Endodermal cell (in vitro differentiated cells): Measurements from ENCODE around the gene KCNQ1. TPM values are rescaled to one million over a fixed set of nuclear protein-coding genes. Genes with fewer than 3 reads are reported as not detected.

Source experiments
- DNase-seq: peaks from one replicate; pipeline ENCODE4 v3.0.0-alpha.2; 2017
- H3K27ac ChIP-seq: 2 replicates; pipeline ENCODE4 v1.5.1; 2013; ENCODE audit warnings: mild to moderate bottlenecking, low read depth, low read length, moderate library complexity
- H3K27me3 ChIP-seq: 2 replicates; pipeline ENCODE4 v1.6.1; 2013; ENCODE audit warnings: mild to moderate bottlenecking, low read length, moderate library complexity; ENCODE audit not compliant: insufficient read depth, control insufficient read depth, poor library complexity, severe bottlenecking
- H3K36me3 ChIP-seq: 2 replicates; pipeline ENCODE4 v1.7.0; 2013; ENCODE audit warnings: mild to moderate bottlenecking, low read length, moderate library complexity; ENCODE audit not compliant: control insufficient read depth, insufficient read depth
- H3K4me1 ChIP-seq: one replicate; pipeline ENCODE4 v1.7.0; 2013; ENCODE audit warnings: low read length; ENCODE audit not compliant: control insufficient read depth, insufficient read depth
- H3K4me3 ChIP-seq: 2 replicates; pipeline ENCODE4 v1.5.1; 2013; ENCODE audit warnings: mild to moderate bottlenecking, low read length, moderate library complexity
- H3K9ac ChIP-seq: 2 replicates; pipeline ENCODE4 v1.6.1; 2013; ENCODE audit warnings: mild to moderate bottlenecking, low read length, moderate library complexity; ENCODE audit not compliant: poor library complexity, severe bottlenecking; ENCODE audit errors: extremely low read depth
- H3K9me3 ChIP-seq: 2 replicates; pipeline ENCODE4 v1.6.1; 2013; ENCODE audit warnings: mild to moderate bottlenecking, low read length, moderate library complexity; ENCODE audit not compliant: control insufficient read depth
- H3K27ac Mint-ChIP-seq: 2 replicates; pipeline ENCODE4 v1.8.0; 2020; ENCODE audit warnings: mixed read lengths
- H3K27me3 Mint-ChIP-seq: 2 replicates; pipeline ENCODE4 v1.8.0; 2021; ENCODE audit warnings: mild to moderate bottlenecking, mixed read lengths; ENCODE audit not compliant: insufficient read depth
- H3K36me3 Mint-ChIP-seq: 2 replicates; pipeline ENCODE4 v1.8.0; 2020; ENCODE audit warnings: low read depth, mixed read lengths
- H3K4me1 Mint-ChIP-seq: 2 replicates; pipeline ENCODE4 v1.8.0; 2020; ENCODE audit warnings: mixed read lengths
- H3K4me3 Mint-ChIP-seq: 2 replicates; pipeline ENCODE4 v1.8.0; 2020; ENCODE audit warnings: mild to moderate bottlenecking, moderate library complexity, mixed read lengths
- H3K9me3 Mint-ChIP-seq: 2 replicates; pipeline ENCODE4 v1.8.0; 2020; ENCODE audit warnings: mild to moderate bottlenecking, mixed read lengths
- CTCF ChIP-seq: fragments of 200-600 bp; sonication (generic); conservative IDR thresholded peaks from 2 replicates; pipeline ENCODE4 v1.5.0; 2021; ENCODE audit warnings: antibody characterized with exemption, mild to moderate bottlenecking
- WGBS, 2 experiments: methylation state at CpG; one replicate each; pipeline versions ENCODE4 v1.1.5 to v1.1.7; 2013; ENCODE audit warnings: missing lambda C conversion rate in 2 of 2, mixed read lengths in 1 of 2; ENCODE audit not compliant: insufficient coverage in 1 of 2, insufficient read length in 1 of 2; 5-methylcytosine and 5-hydroxymethylcytosine counted together
- total RNA-seq, 2 donors: library from RNA; stranded (reverse); fragmentation: NEBNext Ultra II Directional in 1 of 2; extraction: Animal tissue kit (Norgen Biotek cat#: 25700) in 1 of 2; gene quantifications; 2 replicates in 1 of 2; 3 replicates in 1 of 2; pipeline ENCODE4 v1.2.1, GENCODE V29; 2021

KCNQ1 gene
- total RNA-seq, 2 donors from 2014 or later: 1.8 to 3.5 TPM

- 89 to 91% methylated on average over 8 to 9 of the region's 9 CpGs for WGBS, 2 experiments
- no peak for TF ChIP-seq CTCF
These were observed 305.4 kb downstream of the KCNQ1 start for GRCh38 chr11:2750101-2750681.

GRCh38 chr11:2750682-2751522, 306.1 kb downstream of the KCNQ1 start:
- Mint-ChIP-seq H3K27ac (no peak overlapping the region), H3K4me3 (no peak overlapping the region), H3K36me3 (no peaks in the 10 kb centered on the region), H3K4me1 (peaks cover 5% of the 10 kb centered on the region), H3K9me3 (peaks cover under 1% of the 10 kb centered on the region), H3K27me3 (peaks cover 68% of the 10 kb centered on the region)
- Histone ChIP-seq H3K27me3 (peaks cover 5% of the 10 kb centered on the region), H3K36me3 (no peaks in the 10 kb centered on the region), H3K4me3 (no peak overlapping the region), H3K9ac (no peak overlapping the region), H3K9me3 (no peaks in the 10 kb centered on the region), H3K27ac (no peak overlapping the region), H3K4me1 (no peaks in the 10 kb centered on the region)
- 82 to 88% methylated on average over 12 to 24 of the region's 24 CpGs for WGBS, 2 experiments
- no peak for DNase-seq
- TF ChIP-seq CTCF: no peak

More at GRCh38 chr11:2750101-2750681, 305.4 kb downstream of the KCNQ1 start:
- Histone ChIP-seq H3K9ac (no peak overlapping the region), H3K4me1 (no peaks in the 10 kb centered on the region), H3K27me3 (peaks cover 5% of the 10 kb centered on the region), H3K4me3 (no peak overlapping the region), H3K9me3 (no peaks in the 10 kb centered on the region), H3K36me3 (no peaks in the 10 kb centered on the region), H3K27ac (no peak overlapping the region)
- DNase-seq: no peak
- Mint-ChIP-seq H3K36me3 (no peaks in the 10 kb centered on the region), H3K27ac (no peak overlapping the region), H3K4me3 (no peak overlapping the region), H3K27me3 (peaks cover 70% of the 10 kb centered on the region), H3K4me1 (peaks cover 5% of the 10 kb centered on the region), H3K9me3 (no peaks in the 10 kb centered on the region)

- peaks cover 62% of the 10 kb centered on the region for H3K27me3 Mint-ChIP-seq
- WGBS, 2 experiments: 91 to 96% methylated on average over 23 to 24 of the region's 24 CpGs
These were observed 306.9 kb downstream of the KCNQ1 start for GRCh38 chr11:2751523-2752203.

More at GRCh38 chr11:2751523-2752203, 306.9 kb downstream of the KCNQ1 start:
- Mint-ChIP-seq H3K4me1 (peaks cover 5% of the 10 kb centered on the region), H3K9me3 (peaks cover 5% of the 10 kb centered on the region), H3K36me3 (no peaks in the 10 kb centered on the region), H3K27ac (no peak overlapping the region), H3K4me3 (no peak overlapping the region)
- Histone ChIP-seq H3K4me1 (no peaks in the 10 kb centered on the region), H3K9me3 (peaks cover under 1% of the 10 kb centered on the region), H3K27me3 (peaks cover 5% of the 10 kb centered on the region), H3K36me3 (no peaks in the 10 kb centered on the region), H3K4me3 (no peak overlapping the region), H3K27ac (no peak overlapping the region), H3K9ac (no peak overlapping the region)
- no peak for TF ChIP-seq CTCF
- no peak for DNase-seq
